ENCODE results near the gene TCFL5. TPM values are rescaled to one million over a fixed set of nuclear protein-coding genes. Genes with fewer than 3 reads are reported as not detected.

Gene TCFL5
- total and polyA plus RNA-seq, 10 of the 15 experiments (the other 5 are each of a cell fraction or from before 2014, with no cell fraction given) = 0.48 to 8.1 (median 3.8) TPM

- Histone ChIP-seq H3K4me3 (no peak overlapping the region), H3K79me2 (ENCODE audit: control insufficient read depth, insufficient read depth, low read length) (no peaks in the 10 kb centered on the region), H3K27me3 (replicated peaks in 1 of 2; ENCODE audit: control insufficient read depth in 2 of 2, insufficient read depth in 2 of 2, low read length in 1 of 2) (no peaks in the 10 kb centered on the region), H3K9ac (ENCODE audit: control insufficient read depth, insufficient read depth, low read length) (no peak overlapping the region), H4K20me1 (ENCODE audit: control insufficient read depth, insufficient read depth) (no peaks in the 10 kb centered on the region), H3K4me2 (ENCODE audit: control insufficient read depth, insufficient read depth) (no peak overlapping the region), H3K36me3 (ENCODE audit: control insufficient read depth in 2 of 2, insufficient read depth in 2 of 2, low read length in 1 of 2) (no peaks in the 10 kb centered on the region), H3K9me3 (replicated peaks; ENCODE audit: control insufficient read depth, insufficient read depth, low read length) (no peaks in the 10 kb centered on the region), H3K27ac (ENCODE audit: control insufficient read depth, insufficient read depth) (no peak overlapping the region), H2AFZ (ENCODE audit: control insufficient read depth, low read depth, low read length) (no peak overlapping the region), H3K4me1 (ENCODE audit: control insufficient read depth, insufficient read depth, low read length) (0 out of 2 replicates have a peak, but pooled peaks cover 2% of the 10 kb centered on the region)
- 10% methylated on average over 27 of the region's 27 CpGs for WGBS (ENCODE audit: insufficient coverage, insufficient replicate concordance, low lambda C conversion rate, missing lambda C conversion rate)
- ChIA-PET CTCF (no interaction called here), POLR2A (interaction anchor here (0.5 kb wide), 1 partner anchor 148 kb away, joined by 4 read pairs; no protein-coding TSS in a partner anchor), SMC1A (ENCODE audit: uncharacterized antibody, unreplicated experiment) (no interaction called here), RAD21 (ENCODE audit: unreplicated experiment) (no interaction called here)
- ATAC-seq (peak; percentile 27), DNase-seq (ENCODE audit: low read depth, low spot score) (no peak), FAIRE-seq (no peak)
- intact Hi-C loops (cut with micrococcal nuclease; ENCODE audit: unreplicated experiment) (no loop called here), in situ Hi-C loops (cut with MboI) (loop anchor here (5.0 kb wide), 1 partner anchor 49 kb away; no protein-coding TSS in a partner anchor)
- BruUV-seq (replicated peaks) = no TSS peak
- TF ChIP-seq CBFB (IDR thresholded peaks at IDR 0.05; ENCODE audit: low read depth) (no peak), PKNOX1 (IDR thresholded peaks at IDR 0.05) (peak; percentile 12; the same call in 1 of the 2 replicates)
These were observed 35.5 kb downstream of the TCFL5 start for GRCh38 chr20:62825986-62826645.

- Histone ChIP-seq H4K20me1 (ENCODE audit: control insufficient read depth, insufficient read depth) (no peaks in the 10 kb centered on the region), H3K4me3 (no peak overlapping the region), H3K9me3 (replicated peaks; ENCODE audit: control insufficient read depth, insufficient read depth, low read length) (no peaks in the 10 kb centered on the region), H2AFZ (ENCODE audit: control insufficient read depth, low read depth, low read length) (no peak overlapping the region), H3K4me1 (ENCODE audit: control insufficient read depth, insufficient read depth, low read length) (0 out of 2 replicates have a peak, but pooled peaks cover 2% of the 10 kb centered on the region), H3K79me2 (ENCODE audit: control insufficient read depth, insufficient read depth, low read length) (no peaks in the 10 kb centered on the region), H3K27me3 (replicated peaks in 1 of 2; ENCODE audit: control insufficient read depth in 2 of 2, insufficient read depth in 2 of 2, low read length in 1 of 2) (no peaks in the 10 kb centered on the region), H3K36me3 (ENCODE audit: control insufficient read depth in 2 of 2, insufficient read depth in 2 of 2, low read length in 1 of 2) (no peaks in the 10 kb centered on the region), H3K4me2 (ENCODE audit: control insufficient read depth, insufficient read depth) (no peak overlapping the region), H3K9ac (ENCODE audit: control insufficient read depth, insufficient read depth, low read length) (no peak overlapping the region), H3K27ac (ENCODE audit: control insufficient read depth, insufficient read depth) (no peak overlapping the region)
- intact Hi-C loops (cut with micrococcal nuclease; ENCODE audit: unreplicated experiment) = no loop called here
- ChIA-PET RAD21 (ENCODE audit: unreplicated experiment) (interaction anchor here (1.0 kb wide), 1 partner anchor 184 kb away, joined by 7 read pairs; no protein-coding TSS in a partner anchor), SMC1A (ENCODE audit: uncharacterized antibody, unreplicated experiment) (interaction anchor here (0.6 to 1.1 kb wide), 3 partner anchors 74 to 189 kb away, joined by 3 to 4 read pairs (median 4); no protein-coding TSS in a partner anchor), CTCF (interaction anchor here (0.8 to 1.6 kb wide), 5 partner anchors 17 to 184 kb away, joined by 3 to 5 read pairs (median 4); no protein-coding TSS in a partner anchor), POLR2A (no interaction called here)
- in situ Hi-C loops (cut with MboI) = loop anchor here (5.0 kb wide), 1 partner anchor 48 kb away; no protein-coding TSS in a partner anchor
- WGBS (ENCODE audit: insufficient coverage, insufficient replicate concordance, low lambda C conversion rate, missing lambda C conversion rate) = 36% methylated on average over 22 of the region's 22 CpGs
- no TSS peak for BruUV-seq (replicated peaks)
- ATAC-seq (no peak; the same call in 2 of the 3 replicates), FAIRE-seq (no peak), DNase-seq (ENCODE audit: low read depth, low spot score) (no peak)
- no peak for TF ChIP-seq FOXK2 (IDR thresholded peaks at IDR 0.05)
- no peak for TF ChIP-seq KAT2A (conservative IDR thresholded peaks at IDR 0.05; ENCODE audit: control insufficient read depth, low read depth, low read length)
- no peak for TF ChIP-seq ZBTB40 (IDR thresholded peaks at IDR 0.05; ENCODE audit: borderline replicate concordance)
- TF ChIP-seq NFYB (IDR thresholded peaks at IDR 0.05; ENCODE audit: insufficient read depth, low read depth, low read length) = no peak
- no peak for TF ChIP-seq PAX8 (IDR thresholded peaks at IDR 0.05)
- no peak for TF ChIP-seq ZNF217 (IDR thresholded peaks at IDR 0.05)
- TF ChIP-seq RAD21 (IDR thresholded peaks at IDR 0.05; ENCODE audit: insufficient read depth, low read depth, low read length) = no peak
- TF ChIP-seq NBN (IDR thresholded peaks at IDR 0.05) = no peak
- TF ChIP-seq HCFC1 (IDR thresholded peaks at IDR 0.05; ENCODE audit: low read length) = no peak
These were observed 36.2 kb downstream of the TCFL5 start for GRCh38 chr20:62825333-62825985.
